A673 (cell line): Measurements from ENCODE around the gene OXSR1.

Experiments
- CTCF ChIP-seq: fragments of 300-800, 200-600 bp; sonication (generic); conservative IDR thresholded peaks from 2 replicates; pipeline ENCODE4 v1.5.1; 2017; ENCODE audit warnings: low read depth, mild to moderate bottlenecking, antibody characterized with exemption, low read length, moderate library complexity, mixed read lengths
- EZH2 ChIP-seq: fragments of 200-600 bp; sonication (generic); IDR thresholded peaks from 2 replicates; pipeline ENCODE4 v1.6.1; 2017; ENCODE audit warnings: borderline replicate concordance, low read depth, mild to moderate bottlenecking, mixed read lengths, antibody characterized with exemption, low read length; ENCODE audit not compliant: poor library complexity, severe bottlenecking

DNA sequence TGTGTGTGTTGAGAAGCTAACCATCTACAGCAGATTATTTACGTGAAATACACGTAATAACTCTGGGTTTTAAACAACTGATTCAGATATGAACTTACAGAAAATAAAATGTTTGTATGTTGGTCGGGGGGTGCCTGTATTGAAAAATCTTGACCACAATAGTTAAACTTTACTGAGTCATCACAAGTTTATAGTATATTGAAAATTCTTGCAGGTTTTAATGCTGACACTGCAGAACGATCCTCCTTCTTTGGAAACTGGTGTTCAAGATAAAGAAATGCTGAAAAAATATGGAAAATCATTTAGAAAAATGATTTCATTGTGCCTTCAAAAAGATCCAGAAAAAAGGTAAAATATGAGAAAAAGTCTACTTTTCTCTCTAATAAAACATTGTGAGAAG is 59.0 kb downstream of the OXSR1 start:
- TF ChIP-seq CTCF (no peak), EZH2 (no peak)
